PFSK-1 (cell line): ENCODE results near the gene DAPK1.

ENCODE experiments used
- TAF1 ChIP-seq: IDR thresholded peaks from 2 replicates; pipeline ENCODE4 v1.6.1; 2012; ENCODE audit warnings: low read length, control low read depth, borderline replicate concordance; ENCODE audit not compliant: insufficient read depth
- TF ChIP-seq, protein P1 (sequence below), 2 experiments: IDR thresholded peaks; 2 replicates each; pipeline versions ENCODE4 v1.6.1 to v1.8.0; 2011 to 2012; ENCODE audit warnings: low read depth in 2 of 2, low read length in 2 of 2, control low read depth in 1 of 2, inconsistent platforms in 1 of 2, mild to moderate bottlenecking in 1 of 2, moderate library complexity in 1 of 2; ENCODE audit not compliant: insufficient read depth in 1 of 2

DNA sequence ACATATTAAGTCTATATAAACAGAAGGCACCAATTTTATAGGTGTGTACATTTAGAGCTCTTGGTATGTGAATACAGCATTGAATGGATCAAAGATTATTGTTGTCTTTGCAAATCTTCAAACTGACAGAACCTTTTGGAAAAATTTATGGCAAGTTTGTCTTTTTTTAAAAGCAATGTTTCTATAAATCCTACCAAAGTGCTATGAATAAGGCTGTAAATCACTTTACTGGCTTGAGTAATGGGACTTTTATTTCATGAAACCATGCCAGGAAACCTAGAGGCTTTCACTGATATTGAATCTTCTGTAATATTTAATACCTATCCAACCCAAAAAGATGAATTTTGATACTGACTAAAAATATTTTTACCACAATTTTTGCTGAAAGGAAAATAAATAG is 7.4 kb upstream of the DAPK1 start:
- no peak for TF ChIP-seq TAF1
- TF ChIP-seq, protein P1, sequence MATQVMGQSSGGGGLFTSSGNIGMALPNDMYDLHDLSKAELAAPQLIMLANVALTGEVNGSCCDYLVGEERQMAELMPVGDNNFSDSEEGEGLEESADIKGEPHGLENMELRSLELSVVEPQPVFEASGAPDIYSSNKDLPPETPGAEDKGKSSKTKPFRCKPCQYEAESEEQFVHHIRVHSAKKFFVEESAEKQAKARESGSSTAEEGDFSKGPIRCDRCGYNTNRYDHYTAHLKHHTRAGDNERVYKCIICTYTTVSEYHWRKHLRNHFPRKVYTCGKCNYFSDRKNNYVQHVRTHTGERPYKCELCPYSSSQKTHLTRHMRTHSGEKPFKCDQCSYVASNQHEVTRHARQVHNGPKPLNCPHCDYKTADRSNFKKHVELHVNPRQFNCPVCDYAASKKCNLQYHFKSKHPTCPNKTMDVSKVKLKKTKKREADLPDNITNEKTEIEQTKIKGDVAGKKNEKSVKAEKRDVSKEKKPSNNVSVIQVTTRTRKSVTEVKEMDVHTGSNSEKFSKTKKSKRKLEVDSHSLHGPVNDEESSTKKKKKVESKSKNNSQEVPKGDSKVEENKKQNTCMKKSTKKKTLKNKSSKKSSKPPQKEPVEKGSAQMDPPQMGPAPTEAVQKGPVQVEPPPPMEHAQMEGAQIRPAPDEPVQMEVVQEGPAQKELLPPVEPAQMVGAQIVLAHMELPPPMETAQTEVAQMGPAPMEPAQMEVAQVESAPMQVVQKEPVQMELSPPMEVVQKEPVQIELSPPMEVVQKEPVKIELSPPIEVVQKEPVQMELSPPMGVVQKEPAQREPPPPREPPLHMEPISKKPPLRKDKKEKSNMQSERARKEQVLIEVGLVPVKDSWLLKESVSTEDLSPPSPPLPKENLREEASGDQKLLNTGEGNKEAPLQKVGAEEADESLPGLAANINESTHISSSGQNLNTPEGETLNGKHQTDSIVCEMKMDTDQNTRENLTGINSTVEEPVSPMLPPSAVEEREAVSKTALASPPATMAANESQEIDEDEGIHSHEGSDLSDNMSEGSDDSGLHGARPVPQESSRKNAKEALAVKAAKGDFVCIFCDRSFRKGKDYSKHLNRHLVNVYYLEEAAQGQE (IDR thresholded peaks at IDR 0.05; ENCODE audit: insufficient read depth in 1 of 2, low read depth in 2 of 2, low read length in 2 of 2): no peak
